Measurements from ENCODE around the gene ZBED6. TPM values are rescaled to one million over a fixed set of nuclear protein-coding genes. Genes with fewer than 3 reads are reported as not detected.

ZBED6 gene
- total and polyA plus RNA-seq, 10 of the 15 experiments (the other 5 are each of a cell fraction or from before 2014, with no cell fraction given): 0.13 to 15.9 (median 4.8) TPM

- in situ Hi-C loops (cut with MboI): no loop called here
- CTCF ChIA-PET: no interaction called here
Measured at GRCh38 chr1:203746281-203746680, 49.1 kb upstream of the ZBED6 start.

More at GRCh38 chr1:203746281-203746680, 49.1 kb upstream of the ZBED6 start:
- SMC1A ChIA-PET (ENCODE audit: uncharacterized antibody, unreplicated experiment): interaction anchor here (0.6 kb wide), 1 partner anchor 692 kb away, joined by 3 read pairs; no protein-coding TSS in a partner anchor
- WGBS (ENCODE audit: insufficient coverage, insufficient replicate concordance, low lambda C conversion rate, missing lambda C conversion rate): 95% methylated on average over 5 of the region's 6 CpGs
- RAD21 ChIA-PET (ENCODE audit: unreplicated experiment): no interaction called here
- Histone ChIP-seq H3K4me1 (ENCODE audit: control insufficient read depth, insufficient read depth, low read length) (peaks cover 12% of the 10 kb centered on the region), H3K36me3 (ENCODE audit: control insufficient read depth in 2 of 2, insufficient read depth in 2 of 2, low read length in 1 of 2) (no peaks in the 10 kb centered on the region), H3K4me2 (ENCODE audit: control insufficient read depth, insufficient read depth) (no peak overlapping the region), H4K20me1 (ENCODE audit: control insufficient read depth, insufficient read depth) (no peaks in the 10 kb centered on the region), H3K4me3 (no peak overlapping the region), H3K27me3 (replicated peaks in 1 of 2; ENCODE audit: control insufficient read depth in 2 of 2, insufficient read depth in 2 of 2, low read length in 1 of 2) (no peaks in the 10 kb centered on the region), H2AFZ (ENCODE audit: control insufficient read depth, low read depth, low read length) (no peak overlapping the region), H3K79me2 (ENCODE audit: control insufficient read depth, insufficient read depth, low read length) (no peaks in the 10 kb centered on the region), H3K27ac (ENCODE audit: control insufficient read depth, insufficient read depth) (no peak overlapping the region), H3K9ac (ENCODE audit: control insufficient read depth, insufficient read depth, low read length) (no peak overlapping the region), H3K9me3 (replicated peaks; ENCODE audit: control insufficient read depth, insufficient read depth, low read length) (no peaks in the 10 kb centered on the region)
- intact Hi-C loops (cut with micrococcal nuclease; ENCODE audit: unreplicated experiment): no loop called here
- POLR2A ChIA-PET: interaction anchor here (0.6 kb wide), 1 partner anchor 9 kb away, joined by 4 read pairs; no protein-coding TSS in a partner anchor
- DNase-seq (ENCODE audit: low read depth, low spot score) (no peak), ATAC-seq (no peak), FAIRE-seq (no peak)
- no TSS peak for BruUV-seq (replicated peaks)
- TF ChIP-seq SMAD5 (IDR thresholded peaks at IDR 0.05; ENCODE audit: low read depth) (no peak), SPI1 (IDR thresholded peaks at IDR 0.05; ENCODE audit: borderline replicate concordance, insufficient read depth, low read depth, low read length) (no peak), HDAC2 (IDR thresholded peaks at IDR 0.05) (no peak), ZNF384 (IDR thresholded peaks at IDR 0.05; ENCODE audit: borderline replicate concordance, low read depth, low read length) (no peak), GATAD2B (conservative IDR thresholded peaks at IDR 0.05; ENCODE audit: low read depth) (no peak), ZZZ3 (IDR thresholded peaks at IDR 0.05; ENCODE audit: control insufficient read depth, insufficient read length, low read depth) (no peak), CBX3 (IDR thresholded peaks at IDR 0.05; ENCODE audit: borderline replicate concordance, low read depth) (no peak), IKZF1 (conservative IDR thresholded peaks at IDR 0.05) (no peak), MEF2B (IDR thresholded peaks at IDR 0.05; ENCODE audit: partially characterized antibody, poor library complexity, severe bottlenecking) (no peak), SMARCA5 (IDR thresholded peaks at IDR 0.05) (no peak), DPF2 (IDR thresholded peaks at IDR 0.05) (no peak), POU2F2 (IDR thresholded peaks at IDR 0.05; ENCODE audit: borderline replicate concordance, low read depth, low read length) (no peak), SUPT20H (IDR thresholded peaks at IDR 0.05; ENCODE audit: borderline replicate concordance, control insufficient read depth, low read depth, low read length) (no peak), NFYA (IDR thresholded peaks at IDR 0.05; ENCODE audit: borderline replicate concordance, low read depth, low read length) (no peak), ZNF217 (IDR thresholded peaks at IDR 0.05) (no peak)
- TF ChIP-seq, protein P1, sequence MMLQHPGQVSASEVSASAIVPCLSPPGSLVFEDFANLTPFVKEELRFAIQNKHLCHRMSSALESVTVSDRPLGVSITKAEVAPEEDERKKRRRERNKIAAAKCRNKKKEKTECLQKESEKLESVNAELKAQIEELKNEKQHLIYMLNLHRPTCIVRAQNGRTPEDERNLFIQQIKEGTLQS (IDR thresholded peaks at IDR 0.05; ENCODE audit: borderline replicate concordance, extremely low read depth, low read depth, low read length): no peak
- TF ChIP-seq, protein P2, sequence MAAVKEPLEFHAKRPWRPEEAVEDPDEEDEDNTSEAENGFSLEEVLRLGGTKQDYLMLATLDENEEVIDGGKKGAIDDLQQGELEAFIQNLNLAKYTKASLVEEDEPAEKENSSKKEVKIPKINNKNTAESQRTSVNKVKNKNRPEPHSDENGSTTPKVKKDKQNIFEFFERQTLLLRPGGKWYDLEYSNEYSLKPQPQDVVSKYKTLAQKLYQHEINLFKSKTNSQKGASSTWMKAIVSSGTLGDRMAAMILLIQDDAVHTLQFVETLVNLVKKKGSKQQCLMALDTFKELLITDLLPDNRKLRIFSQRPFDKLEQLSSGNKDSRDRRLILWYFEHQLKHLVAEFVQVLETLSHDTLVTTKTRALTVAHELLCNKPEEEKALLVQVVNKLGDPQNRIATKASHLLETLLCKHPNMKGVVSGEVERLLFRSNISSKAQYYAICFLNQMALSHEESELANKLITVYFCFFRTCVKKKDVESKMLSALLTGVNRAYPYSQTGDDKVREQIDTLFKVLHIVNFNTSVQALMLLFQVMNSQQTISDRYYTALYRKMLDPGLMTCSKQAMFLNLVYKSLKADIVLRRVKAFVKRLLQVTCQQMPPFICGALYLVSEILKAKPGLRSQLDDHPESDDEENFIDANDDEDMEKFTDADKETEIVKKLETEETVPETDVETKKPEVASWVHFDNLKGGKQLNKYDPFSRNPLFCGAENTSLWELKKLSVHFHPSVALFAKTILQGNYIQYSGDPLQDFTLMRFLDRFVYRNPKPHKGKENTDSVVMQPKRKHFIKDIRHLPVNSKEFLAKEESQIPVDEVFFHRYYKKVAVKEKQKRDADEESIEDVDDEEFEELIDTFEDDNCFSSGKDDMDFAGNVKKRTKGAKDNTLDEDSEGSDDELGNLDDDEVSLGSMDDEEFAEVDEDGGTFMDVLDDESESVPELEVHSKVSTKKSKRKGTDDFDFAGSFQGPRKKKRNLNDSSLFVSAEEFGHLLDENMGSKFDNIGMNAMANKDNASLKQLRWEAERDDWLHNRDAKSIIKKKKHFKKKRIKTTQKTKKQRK (IDR thresholded peaks at IDR 0.05; ENCODE audit: low read depth, low read length): no peak
